ENCODE results near the gene SIRT3.

DNA sequence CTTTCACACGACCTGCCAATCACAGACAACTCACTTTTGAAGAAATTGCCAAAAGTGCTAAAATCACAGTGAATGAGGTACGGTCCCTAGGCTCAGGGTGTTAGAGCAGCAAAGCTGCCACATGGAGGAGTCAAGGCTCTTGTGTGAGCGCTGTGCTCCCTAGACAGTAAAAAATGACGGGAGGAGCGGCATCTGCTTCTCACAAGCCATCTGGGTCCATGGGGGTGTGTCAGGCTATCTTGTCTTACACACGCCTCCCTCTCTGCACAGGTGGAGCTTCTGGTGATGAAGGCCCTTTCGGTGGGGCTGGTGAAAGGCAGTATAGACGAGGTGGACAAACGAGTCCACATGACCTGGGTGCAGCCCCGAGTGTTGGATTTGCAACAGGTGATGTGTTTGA is 15.4 kb upstream of the SIRT3 start:
- TF ChIP-seq NFRKB (IDR thresholded peaks at IDR 0.05) = no peak
- no peak for TF ChIP-seq ELF4 (IDR thresholded peaks at IDR 0.05)
- TF ChIP-seq HDGF (IDR thresholded peaks at IDR 0.05; ENCODE audit: borderline replicate concordance) = no peak
- no peak for TF ChIP-seq SUZ12 (IDR thresholded peaks at IDR 0.05)
- no peak for TF ChIP-seq SP1 (IDR thresholded peaks at IDR 0.05)
- TF ChIP-seq TARDBP (IDR thresholded peaks at IDR 0.05) = no peak
- TF ChIP-seq, protein P1, sequence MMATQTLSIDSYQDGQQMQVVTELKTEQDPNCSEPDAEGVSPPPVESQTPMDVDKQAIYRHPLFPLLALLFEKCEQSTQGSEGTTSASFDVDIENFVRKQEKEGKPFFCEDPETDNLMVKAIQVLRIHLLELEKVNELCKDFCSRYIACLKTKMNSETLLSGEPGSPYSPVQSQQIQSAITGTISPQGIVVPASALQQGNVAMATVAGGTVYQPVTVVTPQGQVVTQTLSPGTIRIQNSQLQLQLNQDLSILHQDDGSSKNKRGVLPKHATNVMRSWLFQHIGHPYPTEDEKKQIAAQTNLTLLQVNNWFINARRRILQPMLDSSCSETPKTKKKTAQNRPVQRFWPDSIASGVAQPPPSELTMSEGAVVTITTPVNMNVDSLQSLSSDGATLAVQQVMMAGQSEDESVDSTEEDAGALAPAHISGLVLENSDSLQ (IDR thresholded peaks at IDR 0.05) = no peak
- no peak for TF ChIP-seq FOXK2 (IDR thresholded peaks at IDR 0.05)

Measured in HEK293T (cell line).